ENCODE data around the gene ACADSB.

DNA sequence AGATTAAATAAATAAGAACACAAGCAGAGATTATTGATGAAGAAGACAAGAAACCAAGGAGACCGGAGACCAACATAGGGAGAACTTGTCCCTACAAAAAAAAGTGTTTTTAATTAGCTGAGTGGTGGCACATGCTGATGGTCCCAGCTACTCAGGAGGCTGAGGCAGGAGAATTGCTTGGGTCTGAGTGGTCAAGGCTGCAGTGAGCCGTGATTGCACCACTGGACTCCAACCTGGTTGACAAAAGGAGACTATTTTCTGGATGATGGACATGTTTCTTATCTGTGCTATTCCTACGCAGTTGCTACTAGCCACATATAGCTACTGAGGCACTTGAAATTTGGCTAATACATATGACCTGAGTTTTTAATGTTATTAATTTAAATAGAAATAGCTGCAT, 9.9 kb upstream of the ACADSB start:
- TF ChIP-seq CTCF (IDR thresholded peaks at IDR 0.05; ENCODE audit: poor library complexity): no peak
- TF ChIP-seq EZH2 (IDR thresholded peaks at IDR 0.05; ENCODE audit: borderline replicate concordance): no peak
- TF ChIP-seq EZH2phosphoT487 (IDR thresholded peaks at IDR 0.05; ENCODE audit: low read depth, severe bottlenecking, unreplicated experiment): no peak

Data from hepatocyte (in vitro differentiated cells).